Calu3 (cell line): Measurements from ENCODE around the gene GAL3ST2. TPM values are rescaled to one million over a fixed set of nuclear protein-coding genes. Genes with fewer than 3 reads are reported as not detected.

ENCODE experiments used
- Bru-seq: library from RNA; stranded (reverse); fragments of 400-500 nt; gene quantifications from one replicate; lab custom pipeline; 2021; lab: Mats Ljungman, UMichigan
- BruChase-seq, 2 experiments: library from RNA; stranded (reverse); fragments of 400-500 nt; gene quantifications; one replicate each; lab custom pipeline; 2021; lab: Mats Ljungman, UMichigan
- BruUV-seq: library from RNA; stranded (reverse); fragments of 400-500 nt; replicated peaks from 2 replicates; lab custom pipeline; 2021; lab: Mats Ljungman, UMichigan
- CTCF ChIA-PET: fragments of 300-600 bp; sonication (Branson Sonifier 250); formaldehyde crosslinking; loops from one replicate; lab custom pipeline; 2022; ENCODE audit warnings: antibody characterized with exemption; lab: Charles Lee
- DNase-seq: peaks from one replicate; pipeline ENCODE4 v3.0.0; 2022
- H3K27ac Mint-ChIP-seq: one replicate; pipeline ENCODE4 v1.8.0; 2022; ENCODE audit warnings: mixed read lengths; ENCODE audit not compliant: unreplicated experiment
- H3K27me3 Mint-ChIP-seq: one replicate; pipeline ENCODE4 v1.8.0; 2022; ENCODE audit warnings: mixed read lengths; ENCODE audit not compliant: unreplicated experiment
- H3K36me3 Mint-ChIP-seq: one replicate; pipeline ENCODE4 v1.8.0; 2022; ENCODE audit warnings: mild to moderate bottlenecking, moderate library complexity, mixed read lengths; ENCODE audit not compliant: insufficient read depth, unreplicated experiment
- H3K4me1 Mint-ChIP-seq: one replicate; pipeline ENCODE4 v1.8.0; 2022; ENCODE audit warnings: mild to moderate bottlenecking, low read depth, mixed read lengths; ENCODE audit not compliant: unreplicated experiment
- H3K4me3 Mint-ChIP-seq: one replicate; pipeline ENCODE4 v1.8.0; 2022; ENCODE audit warnings: mild to moderate bottlenecking, low read depth, moderate library complexity, mixed read lengths; ENCODE audit not compliant: unreplicated experiment
- H3K9me3 Mint-ChIP-seq: one replicate; pipeline ENCODE4 v1.8.0; 2022; ENCODE audit warnings: low read depth, mixed read lengths; ENCODE audit not compliant: unreplicated experiment
- CTCF ChIP-seq: fragments of 200-600 bp; IDR thresholded peaks from one replicate; pipeline ENCODE4 v1.8.0; 2022; ENCODE audit warnings: antibody characterized with exemption; ENCODE audit not compliant: unreplicated experiment
- intact Hi-C: fragments of 100-400 bp; cut with micrococcal nuclease; formaldehyde crosslinking; loops from one replicate; pipeline ENCODE4 v1.10.0; 2022; ENCODE audit not compliant: unreplicated experiment
- long read RNA-seq: library from polyadenylated mRNA; stranded (forward); transcript quantifications from one replicate; pipeline ENCODE4 v2.0.0, GENCODE V29; 2022
- total RNA-seq: library from RNA; stranded (reverse); gene quantifications from 2 replicates; pipeline ENCODE4 v1.2.3, GENCODE V29; 2022

Gene GAL3ST2
- total RNA-seq (0.27 TPM in 1 of 2 replicates, not detected in the other), Bru-seq, nascent RNA (percentile 19 among the genes with signal in this experiment), BruChase-seq, experiment 1, labeled RNA remaining after a 6-hour chase (percentile 43 among the genes with signal in this experiment), BruChase-seq, experiment 2, labeled RNA remaining after a 2-hour chase (percentile 39 among the genes with signal in this experiment)
- long read RNA-seq: 0 reads

DNA sequence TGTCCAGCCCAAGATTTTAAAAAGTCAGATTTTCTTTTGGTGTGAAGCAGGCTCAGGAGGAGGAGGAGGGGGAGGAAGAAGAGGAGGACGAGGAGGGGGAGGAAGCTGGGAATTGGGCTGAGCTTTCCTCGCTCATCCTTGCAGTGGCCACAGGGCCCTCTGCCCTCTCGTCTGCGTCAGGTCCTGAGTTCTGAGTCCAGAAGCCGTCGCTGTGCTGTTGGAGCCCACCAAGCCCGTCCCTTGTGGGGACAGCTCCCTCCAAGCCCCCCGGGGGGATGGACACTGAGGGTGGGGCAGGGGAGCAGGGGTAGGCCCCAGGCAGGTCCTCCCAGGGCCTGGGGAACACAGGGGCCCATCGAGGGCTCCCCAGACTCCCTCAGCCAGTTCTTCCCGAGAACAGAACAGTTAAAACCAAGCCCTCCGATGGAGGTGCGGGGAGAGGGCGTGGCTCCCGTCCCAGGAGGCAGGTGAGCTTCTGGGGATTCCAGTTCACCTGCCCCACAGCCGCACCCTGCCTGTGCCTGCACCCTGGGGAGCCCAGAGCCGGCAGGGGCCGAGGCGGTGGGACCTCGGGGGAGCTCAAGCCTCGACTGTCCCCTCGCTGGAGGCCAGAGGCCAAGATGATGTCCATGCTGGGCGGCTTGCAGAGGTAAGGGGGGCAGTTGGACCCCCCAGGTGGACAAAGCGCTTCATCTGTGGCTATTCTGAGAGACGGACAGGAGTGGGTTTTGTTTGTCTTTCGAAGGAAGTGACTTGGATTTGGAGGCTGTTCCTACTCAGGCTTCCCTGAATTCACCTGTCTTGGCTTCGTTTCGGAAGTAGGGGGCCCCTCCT, at the start of gene GAL3ST2:
Gene GAL3ST2 (plus strand): TSS at position 487 of the 834 bp plus-strand sequence. CDS start 134 bp downstream, at position 621.
- no peaks in the 10 kb centered on the region for H3K9me3 Mint-ChIP-seq
- no peak for TF ChIP-seq CTCF

GRCh38 chr2:241728000-241728399, 48.6 kb upstream of the GAL3ST2 start:
- no peak for TF ChIP-seq CTCF
- H3K27me3 Mint-ChIP-seq: no peaks in the 10 kb centered on the region
- CTCF ChIA-PET: no interaction called here
- H3K4me1 Mint-ChIP-seq: peaks cover 3% of the 10 kb centered on the region
- peaks cover 22% of the 10 kb centered on the region for H3K36me3 Mint-ChIP-seq
- no peaks in the 10 kb centered on the region for H3K9me3 Mint-ChIP-seq
- DNase-seq: no peak
- H3K27ac Mint-ChIP-seq: no peak overlapping the region
- BruUV-seq: no TSS peak
- intact Hi-C loops: no loop called here
- no peak overlapping the region for H3K4me3 Mint-ChIP-seq

More for the DNA sequence above, at the start of gene GAL3ST2:
- H3K4me3 Mint-ChIP-seq: no peak within 1 kb of the TSS
- H3K27me3 Mint-ChIP-seq: no peaks in the 10 kb centered on the region
- peaks cover 12% of the 10 kb centered on the region for H3K36me3 Mint-ChIP-seq
- intact Hi-C loops: no loop called here
- DNase-seq: no peak
- no peak within 1 kb of the TSS for H3K27ac Mint-ChIP-seq
- BruUV-seq: no TSS peak
- peaks cover 9% of the 10 kb centered on the region for H3K4me1 Mint-ChIP-seq
- CTCF ChIA-PET: no interaction called here

DNA sequence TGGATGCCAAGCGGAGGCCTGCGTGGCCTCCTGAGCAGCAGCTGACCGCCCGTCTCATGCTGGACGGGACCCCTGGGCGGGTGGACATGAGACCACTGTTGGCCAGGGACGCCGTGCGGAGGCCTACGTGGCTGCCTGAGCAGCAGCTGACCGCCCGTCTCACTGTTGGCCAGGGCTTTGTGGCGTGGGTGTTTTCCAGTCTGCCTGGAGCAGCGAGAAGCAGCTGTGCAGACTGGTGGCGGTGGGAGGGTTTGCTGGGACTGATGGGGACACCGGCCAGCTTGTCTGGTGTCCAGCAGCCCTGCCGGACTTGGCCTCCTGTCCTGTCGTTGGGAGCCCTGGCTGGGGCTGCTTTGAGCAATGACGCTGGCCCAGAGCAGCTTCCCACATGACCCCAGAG, 48.0 kb upstream of the GAL3ST2 start:
- Mint-ChIP-seq H3K4me3 (no peak overlapping the region), H3K27me3 (no peaks in the 10 kb centered on the region), H3K36me3 (peaks cover 16% of the 10 kb centered on the region)

DNA sequence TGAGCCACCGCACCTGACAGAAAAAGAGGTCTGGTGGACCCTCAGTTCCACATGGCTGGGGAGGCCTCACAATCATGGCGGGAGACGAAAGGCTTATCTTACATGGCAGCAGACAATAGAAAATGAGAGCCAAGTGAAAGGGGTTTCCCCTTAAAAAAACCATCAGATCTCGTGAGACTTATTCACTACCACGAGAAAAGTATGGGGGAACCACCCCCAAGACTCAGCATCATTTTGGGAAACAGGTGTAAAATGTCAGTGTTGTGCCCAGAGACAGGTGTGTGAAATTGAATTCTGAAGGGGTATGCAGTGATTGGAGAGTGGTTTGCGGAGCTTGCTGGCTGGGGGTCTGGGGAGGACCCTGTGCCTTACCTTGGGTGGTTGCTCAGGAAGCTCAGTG, 46.8 kb upstream of the GAL3ST2 start:
- Mint-ChIP-seq H3K27me3 (no peaks in the 10 kb centered on the region), H3K9me3 (no peaks in the 10 kb centered on the region), H3K4me1 (peaks cover 8% of the 10 kb centered on the region), H3K27ac (no peak overlapping the region), H3K36me3 (peaks cover 16% of the 10 kb centered on the region), H3K4me3 (no peak overlapping the region)
- CTCF ChIA-PET: no interaction called here
- BruUV-seq: no TSS peak
- no peak for DNase-seq
- TF ChIP-seq CTCF: no peak
- intact Hi-C loops: no loop called here

More for the DNA sequence above, 48.0 kb upstream of the GAL3ST2 start:
- intact Hi-C loops: no loop called here
- Mint-ChIP-seq H3K9me3 (no peaks in the 10 kb centered on the region), H3K27ac (no peak overlapping the region), H3K4me1 (peaks cover 8% of the 10 kb centered on the region)
- DNase-seq: no peak
- no peak for TF ChIP-seq CTCF
- BruUV-seq: no TSS peak
- CTCF ChIA-PET: no interaction called here
